HG02943 (cell line): ENCODE data around the gene ABHD16A.

Experiments used
- ATAC-seq: cut with Tn5 transposase; IDR thresholded peaks from one replicate; pipeline ENCODE4 v1.9.1; 2021; ENCODE audit warnings: mild to moderate bottlenecking, low read depth, moderate library complexity; ENCODE audit not compliant: unreplicated experiment

ABHD16A gene

GRCh38 chr6:31732029-31732428 lies 28.9 kb upstream of the ABHD16A start:
- ATAC-seq: no peak

GRCh38 chr6:31730631-31731086 lies 27.5 kb upstream of the ABHD16A start:
- no peak for ATAC-seq

- no peak for ATAC-seq
These were observed 27.0 kb upstream of the ABHD16A start for GRCh38 chr6:31729979-31730630.

GRCh38 chr6:31729515-31729978 lies 26.4 kb upstream of the ABHD16A start:
- ATAC-seq: no peak

- no peak for ATAC-seq
These were observed 25.8 kb upstream of the ABHD16A start, which contains the start of gene DDAH2 for GRCh38 chr6:31728767-31729514. Gene DDAH2 (minus strand): TSS chr6:31729299. CDS start chr6:31729161, 138 bp downstream.

- ATAC-seq: no peak
These were observed 24.9 kb upstream of the ABHD16A start for GRCh38 chr6:31727717-31728671.

- ATAC-seq: no peak
These were observed 24.1 kb upstream of the ABHD16A start for GRCh38 chr6:31727034-31727716.

GRCh38 chr6:31725502-31726350 lies 22.6 kb upstream of the ABHD16A start:
- ATAC-seq: no peak

GRCh38 chr6:31723980-31724691 lies 21.0 kb upstream of the ABHD16A start:
- no peak for ATAC-seq

GRCh38 chr6:31723245-31723979 lies 20.3 kb upstream of the ABHD16A start, which contains the start of gene MPIG6B:
Gene MPIG6B (plus strand): TSS chr6:31723373. CDS start chr6:31723384, 11 bp downstream.
- ATAC-seq: no peak

- ATAC-seq: no peak
These were observed 19.0 kb upstream of the ABHD16A start for GRCh38 chr6:31722173-31722572.

- ATAC-seq: no peak
These were observed 18.4 kb upstream of the ABHD16A start, which contains the start of gene LY6G6C for GRCh38 chr6:31721351-31722020. Gene LY6G6C (minus strand): TSS chr6:31721746. CDS start chr6:31721679, 67 bp downstream.

- ATAC-seq: no peak
These were observed 17.2 kb upstream of the ABHD16A start for GRCh38 chr6:31720196-31720770.

- ATAC-seq: no peak
These were observed 15.9 kb upstream of the ABHD16A start for GRCh38 chr6:31719001-31719400.

GRCh38 chr6:31718265-31718664 lies 15.1 kb upstream of the ABHD16A start:
- no peak for ATAC-seq

- no peak for ATAC-seq
These were observed 14.5 kb upstream of the ABHD16A start for GRCh38 chr6:31717499-31718222.
